H1 (cell line): ENCODE measurements around the gene YIF1A. TPM values are rescaled to one million over a fixed set of nuclear protein-coding genes. Genes with fewer than 3 reads are reported as not detected.

Experiments used
- CTCF ChIA-PET: fragments of 300-600 bp; sonication (Branson Sonifier 250); formaldehyde crosslinking; loops from one replicate; lab custom pipeline; 2021; ENCODE audit not compliant: partially characterized antibody; lab: Charles Lee
- POLR2A ChIA-PET: fragments of 300-600 bp; sonication (Branson Sonifier 250); formaldehyde crosslinking; loops from one replicate; lab custom pipeline; 2021; ENCODE audit warnings: inconsistent platforms; ENCODE audit not compliant: partially characterized antibody; lab: Charles Lee
- DNase-seq, 2 experiments: peaks; one replicate each; pipeline versions ENCODE4 v3.0.0 to v3.0.0-alpha.2; 2010 to 2022; ENCODE audit warnings: low spot score in 2 of 2, low read depth in 1 of 2, mixed read lengths in 1 of 2
- FAIRE-seq: peaks from 2 replicates; lab custom pipeline; 2011; peaks lifted over from hg19 to GRCh38; lab: Jason Lieb, UNC
- H2AFZ ChIP-seq: 2 replicates; pipeline ENCODE4 v1.8.1; 2012; ENCODE audit warnings: low read length, inconsistent platforms
- H2AK5ac ChIP-seq: 2 replicates; pipeline ENCODE4 v1.6.1; 2013; ENCODE audit warnings: low read depth, low read length
- H2BK120ac ChIP-seq: replicated peaks from 2 replicates; pipeline ENCODE3; 2013; ENCODE audit warnings: low read depth, low read length, inconsistent platforms
- H2BK12ac ChIP-seq: 2 replicates; pipeline ENCODE4 v1.6.1; 2013; ENCODE audit warnings: low read depth, low read length
- H2BK15ac ChIP-seq: 2 replicates; pipeline ENCODE4 v1.6.1; 2013; ENCODE audit warnings: low read length
- H2BK20ac ChIP-seq: 2 replicates; pipeline ENCODE4 v1.6.1; 2013; ENCODE audit warnings: low read length
- H2BK5ac ChIP-seq: 2 replicates; pipeline ENCODE4 v1.6.1; 2013; ENCODE audit warnings: low read depth, low read length
- H3K14ac ChIP-seq: 2 replicates; pipeline ENCODE4 v1.6.1; 2013; ENCODE audit warnings: inconsistent platforms; ENCODE audit not compliant: insufficient read length
- H3K18ac ChIP-seq: 2 replicates; pipeline ENCODE4 v1.6.1; 2013; ENCODE audit warnings: low read length; ENCODE audit errors: extremely low read depth
- H3K23ac ChIP-seq: 2 replicates; pipeline ENCODE4 v1.6.1; 2013; ENCODE audit warnings: inconsistent platforms; ENCODE audit not compliant: insufficient read length
- H3K23me2 ChIP-seq: 2 replicates; pipeline ENCODE4 v1.6.1; 2013; ENCODE audit warnings: low read depth, low read length
- H3K27ac ChIP-seq: 2 replicates; pipeline ENCODE4 v1.6.1; 2011; ENCODE audit warnings: low read depth, low read length, inconsistent platforms
- H3K27me3 ChIP-seq, 4 experiments: replicated peaks in 1 of 4; 1 replicate in 1 of 4; 2 replicates in 3 of 4; pipeline versions ENCODE4 v1.6.1 to v1.8.1; 2011 to 2013; ENCODE audit warnings: low read length in 3 of 4, mild to moderate bottlenecking in 3 of 4, inconsistent platforms in 2 of 4, mixed read lengths in 2 of 4, moderate library complexity in 1 of 4; ENCODE audit not compliant: control insufficient read depth in 3 of 4, insufficient read depth in 3 of 4; ENCODE audit errors: extremely low read depth in 1 of 4
- H3K36me3 ChIP-seq, 4 experiments: 2 replicates each; pipeline versions ENCODE4 v1.6.1 to v1.8.1; 2011 to 2013; ENCODE audit warnings: mild to moderate bottlenecking in 4 of 4, low read length in 3 of 4, moderate library complexity in 2 of 4, control low read depth in 1 of 4, inconsistent platforms in 1 of 4; ENCODE audit not compliant: insufficient read depth in 4 of 4, control insufficient read depth in 2 of 4
- H3K4ac ChIP-seq: replicated peaks from 2 replicates; pipeline ENCODE3; 2013; ENCODE audit warnings: low read length, low read depth, mixed read lengths, inconsistent platforms; ENCODE audit not compliant: insufficient read length
- H3K4me1 ChIP-seq, 4 experiments: replicated peaks in 1 of 4; 1 replicate in 1 of 4; 2 replicates in 3 of 4; pipeline versions ENCODE4 v1.6.1 to v1.8.1; 2011 to 2013; ENCODE audit warnings: low read length in 3 of 4, inconsistent platforms in 2 of 4, mixed read lengths in 1 of 4; ENCODE audit not compliant: insufficient read depth in 4 of 4, control insufficient read depth in 3 of 4
- H3K4me2 ChIP-seq, 2 experiments: 2 replicates each; pipeline versions ENCODE4 v1.6.1 to v1.8.1; 2011 to 2013; ENCODE audit warnings: low read depth in 2 of 2, low read length in 2 of 2, control low read depth in 1 of 2, inconsistent platforms in 1 of 2, mild to moderate bottlenecking in 1 of 2; ENCODE audit not compliant: insufficient read depth in 1 of 2
- H3K4me3 ChIP-seq, 4 experiments: fragments of 200-600, 300-600 bp in 1 of 4; sonication (generic), shearing (Covaris generic), sonication (Bioruptor Twin) in 1 of 4; 2 replicates each; pipeline versions ENCODE4 v1.5.1 to v1.8.1; 2011 to 2016; ENCODE audit warnings: low read length in 4 of 4, low read depth in 3 of 4, control low read depth in 2 of 4, inconsistent platforms in 2 of 4, mild to moderate bottlenecking in 2 of 4, mixed read lengths in 1 of 4, moderate library complexity in 1 of 4; ENCODE audit not compliant: insufficient read depth in 2 of 4; ENCODE audit errors: extremely low read depth in 1 of 4
- H3K56ac ChIP-seq: replicated peaks from 2 replicates; pipeline ENCODE3; 2013; ENCODE audit warnings: low read depth, mild to moderate bottlenecking, mixed read lengths, low read length, inconsistent platforms; ENCODE audit not compliant: insufficient read length
- H3K79me1 ChIP-seq: 2 replicates; pipeline ENCODE4 v1.6.1; 2013; ENCODE audit warnings: low read depth, low read length, control low read depth
- H3K79me2 ChIP-seq, 2 experiments: 2 replicates each; pipeline versions ENCODE4 v1.6.1 to v1.8.1; 2012 to 2013; ENCODE audit warnings: low read length in 2 of 2, mild to moderate bottlenecking in 2 of 2, inconsistent platforms in 1 of 2; ENCODE audit not compliant: insufficient read depth in 2 of 2, control insufficient read depth in 1 of 2
- H3K9ac ChIP-seq, 4 experiments: replicated peaks in 1 of 4; 1 replicate in 1 of 4; 2 replicates in 3 of 4; pipeline versions ENCODE4 v1.6.1 to v1.8.1; 2011 to 2013; ENCODE audit warnings: low read depth in 3 of 4, low read length in 3 of 4, control low read depth in 2 of 4, mild to moderate bottlenecking in 2 of 4, moderate library complexity in 2 of 4, inconsistent platforms in 1 of 4; ENCODE audit errors: extremely low read depth in 1 of 4
- H3K9me3 ChIP-seq, 2 experiments: 2 replicates each; pipeline versions ENCODE4 v1.6.1 to v1.8.1; 2012 to 2013; ENCODE audit warnings: mild to moderate bottlenecking in 2 of 2, moderate library complexity in 2 of 2, control low read depth in 1 of 2, inconsistent platforms in 1 of 2, low read depth in 1 of 2, low read length in 1 of 2, mixed read lengths in 1 of 2; ENCODE audit not compliant: insufficient read depth in 2 of 2
- H4K20me1 ChIP-seq, 2 experiments: replicated peaks in 1 of 2; 2 replicates each; pipeline versions ENCODE3 to v1.8.1; 2011 to 2013; ENCODE audit warnings: inconsistent platforms in 2 of 2, low read length in 2 of 2, mild to moderate bottlenecking in 1 of 2; ENCODE audit not compliant: insufficient read depth in 2 of 2, control insufficient read depth in 1 of 2
- H4K5ac ChIP-seq: 2 replicates; pipeline ENCODE4 v1.6.1; 2013; ENCODE audit warnings: low read length, low read depth, mixed read lengths, inconsistent platforms; ENCODE audit not compliant: insufficient read length
- H4K8ac ChIP-seq: 2 replicates; pipeline ENCODE4 v1.8.0; 2013; ENCODE audit warnings: mild to moderate bottlenecking, moderate library complexity, low read length, inconsistent platforms; ENCODE audit not compliant: insufficient read depth; ENCODE audit errors: extremely low read depth
- H4K91ac ChIP-seq: replicated peaks from 2 replicates; pipeline ENCODE3; 2013; ENCODE audit warnings: low read length, mixed read lengths, inconsistent platforms; ENCODE audit not compliant: insufficient read length
- CHD2 ChIP-seq: IDR thresholded peaks from 2 replicates; pipeline ENCODE4 v1.6.1; 2012; ENCODE audit warnings: low read length, improper control_type of control experiment
- GABPA ChIP-seq: IDR thresholded peaks from 2 replicates; pipeline ENCODE4 v1.6.1; 2011; ENCODE audit warnings: mild to moderate bottlenecking, low read length, moderate library complexity, borderline replicate concordance; ENCODE audit not compliant: insufficient read depth
- HDAC2 ChIP-seq, 2 experiments: fragments of 300-600 bp in 1 of 2; sonication (generic) in 1 of 2; IDR thresholded peaks; 2 replicates each; pipeline ENCODE4 v1.6.1; 2011 to 2012; ENCODE audit warnings: low read depth in 2 of 2, low read length in 2 of 2, mild to moderate bottlenecking in 2 of 2, moderate library complexity in 2 of 2, borderline replicate concordance in 1 of 2, inconsistent platforms in 1 of 2
- KDM4A ChIP-seq: IDR thresholded peaks from one replicate; pipeline ENCODE4 v1.7.1; 2012; ENCODE audit warnings: low read depth, mild to moderate bottlenecking, moderate library complexity, low read length, inconsistent platforms; ENCODE audit not compliant: severe bottlenecking
- RXRA ChIP-seq: IDR thresholded peaks from 2 replicates; pipeline ENCODE4 v1.6.1; 2011; ENCODE audit warnings: low read depth, mild to moderate bottlenecking, low read length, moderate library complexity; ENCODE audit not compliant: insufficient read depth
- SAP30 ChIP-seq: fragments of 300-600 bp; sonication (generic); IDR thresholded peaks from 2 replicates; pipeline ENCODE4 v1.7.1; 2012; ENCODE audit warnings: low read length, moderate library complexity, mild to moderate bottlenecking, inconsistent platforms; ENCODE audit not compliant: insufficient read depth, insufficient replicate concordance
- SIN3A ChIP-seq, 2 experiments: IDR thresholded peaks in 1 of 2; conservative IDR thresholded peaks in 1 of 2; 2 replicates each; pipeline ENCODE4 v1.6.1; 2011 to 2012; ENCODE audit warnings: low read length in 2 of 2, improper control_type of control experiment in 1 of 2, low read depth in 1 of 2, mild to moderate bottlenecking in 1 of 2
- SIRT6 ChIP-seq: IDR thresholded peaks from one replicate; pipeline ENCODE4 v1.7.1; 2012; ENCODE audit warnings: low read length, inconsistent platforms
- WGBS, 2 experiments: shearing (Covaris generic) in 1 of 2; methylation state at CpG; one replicate each; pipeline versions ENCODE4 v1.1.6 to v1.1.7; 2013 to 2015; ENCODE audit warnings: low lambda C conversion rate in 2 of 2, mixed read lengths in 2 of 2, inconsistent platforms in 1 of 2, low coverage in 1 of 2, missing lambda C conversion rate in 1 of 2; ENCODE audit not compliant: insufficient replicate concordance in 2 of 2, insufficient coverage in 1 of 2, insufficient read length in 1 of 2; ENCODE audit errors: extremely low coverage in 1 of 2, missing lambda C conversion rate in 1 of 2; 5-methylcytosine and 5-hydroxymethylcytosine counted together
- polyA plus RNA-seq, 7 experiments: library from polyadenylated mRNA; depleted of rRNA in 3 of 7; stranded (reverse) in 5 of 7; unstranded in 2 of 7; fragments of >200 nt in 5 of 7; fragments of 200-250 nt in 2 of 7; gene quantifications; 1 replicate in 5 of 7; 2 replicates in 1 of 7; 4 replicates in 1 of 7; pipeline versions ENCODE4 v1.2.1 to v1.2.3, GENCODE V29; 2011 to 2013; ENCODE audit warnings: missing spikeins in 2 of 7, mixed read lengths in 2 of 7
- total RNA-seq: library from RNA; stranded (reverse); fragmentation: NEBNext Ultra II Directional; extraction: Animal tissue kit (Norgen Biotek cat#: 25700); gene quantifications from 2 replicates; pipeline ENCODE4 v1.2.1, GENCODE V29; 2021

The YIF1A gene
- total and polyA plus RNA-seq, 2 of the 8 experiments (the other 6 are each of a cell fraction or from before 2014, with no cell fraction given), result 70.1 to 178 TPM

DNA sequence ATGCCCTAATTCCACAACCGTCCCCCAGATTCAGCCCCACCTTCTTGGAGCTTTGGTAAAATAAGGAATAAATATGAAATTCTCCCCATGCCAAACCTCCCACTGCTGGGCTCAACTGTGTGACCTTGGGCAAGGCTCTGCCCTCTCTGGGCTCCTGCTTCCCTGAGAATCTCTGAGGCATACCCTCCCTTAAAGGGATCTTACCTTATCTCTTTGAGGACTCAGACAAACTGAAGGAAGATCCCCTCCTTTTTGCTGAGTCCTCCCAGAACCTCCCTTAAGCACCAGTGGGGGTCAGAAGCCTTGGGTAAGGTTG lies 25.2 kb upstream of the YIF1A start:
- Histone ChIP-seq H3K4me2 (peak overlapping the region; percentile 48 to 88; a peak in 3 of 4 replicates), H4K91ac (no peak overlapping the region), H3K79me1 (no peaks in the 10 kb centered on the region), H2BK15ac (no peak overlapping the region), H4K8ac (no peak overlapping the region), H3K23ac (no peak overlapping the region), H3K27ac (no peak overlapping the region), H2BK12ac (peak overlapping the region; percentile 71; the same call in 1 of the 2 replicates), H2AK5ac (no peak overlapping the region), H4K5ac (no peak overlapping the region), H3K36me3 (no peaks in the 10 kb centered on the region), H3K18ac (peak overlapping the region; percentile 38; the same call in 1 of the 2 replicates), H3K27me3 (peaks cover 0 to 3% (median 1%) of the 10 kb centered on the region in 4 experiments; a peak in 2 of 7 replicates), H2AFZ (no peak overlapping the region), H3K4me3 (peak overlapping the region in 1 of 4 experiments; percentile 70; a peak in 2 of 8 replicates), H2BK120ac (no peak overlapping the region), H3K79me2 (no peaks in the 10 kb centered on the region), H3K4ac (no peak overlapping the region), H2BK20ac (no peak overlapping the region), H4K20me1 (no peaks in the 10 kb centered on the region), H3K14ac (no peak overlapping the region), H2BK5ac (no peak overlapping the region), H3K23me2 (peaks cover 8% of the 10 kb centered on the region), H3K9ac (no peak overlapping the region), H3K9me3 (no peaks in the 10 kb centered on the region), H3K56ac (no peak overlapping the region), H3K4me1 (peaks cover 12 to 33% (median 22%) of the 10 kb centered on the region in 4 experiments)
- TF ChIP-seq SAP30 (no peak), CHD2 (no peak), HDAC2 (IDR thresholded peaks at IDR 0.05; ENCODE audit: borderline replicate concordance in 1 of 2, low read depth in 2 of 2, low read length in 2 of 2) (no peak), KDM4A (no peak), GABPA (no peak), SIN3A (conservative IDR thresholded peaks at IDR 0.05 in 1 of 2, IDR thresholded peaks at IDR 0.05 in 1 of 2; ENCODE audit: low read depth in 1 of 2, low read length in 2 of 2) (no peak), RXRA (no peak), SIRT6 (no peak)
- DNase-seq, result no peak
- no peak for FAIRE-seq
- ChIA-PET POLR2A (interaction anchor here (1.7 to 2.5 kb wide), 3 partner anchors 8 to 25 kb away, joined by 6 to 10 read pairs (median 7); partner anchors contain the start of gene YIF1A), CTCF (interaction anchor here (0.9 to 11.7 kb wide), 9 partner anchors 8 to 72 kb away, joined by 3 to 242 read pairs (median 27); partner anchors contain the start of genes B4GAT1 and RIN1)
- WGBS, 2 experiments, result 64% methylated on average over 1 of the region's 1 CpG; no CpG with 5 or more reads in 1 of the 2 experiments
